ENCODE data around the gene MYO5B.

The MYO5B gene

DNA sequence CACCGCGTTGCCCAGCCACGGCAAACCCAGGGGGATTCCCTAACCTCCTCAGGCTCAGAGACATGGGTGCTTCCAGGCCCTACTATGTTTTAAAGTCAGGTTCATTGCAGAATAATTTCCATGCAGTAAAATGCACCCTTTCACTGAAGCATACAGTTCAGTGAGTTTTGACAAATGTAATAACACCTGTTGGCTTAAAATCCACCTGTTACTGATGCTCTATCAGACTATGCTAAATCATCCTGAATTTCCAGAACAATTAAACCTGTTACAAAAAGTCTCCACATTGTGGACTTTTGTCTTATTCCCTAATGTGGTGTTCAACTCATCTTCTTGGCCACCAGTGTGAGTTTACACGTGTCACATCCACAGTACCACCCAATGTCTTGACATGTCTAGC is 234.6 kb downstream of the MYO5B start:
- DNase-seq = no peak

- DNase-seq = no peak
Observed at GRCh38 chr18:49959176-49959575, 235.8 kb downstream of the MYO5B start.

GRCh38 chr18:49955263-49955662 is 239.7 kb downstream of the MYO5B start:
- no peak for DNase-seq

GRCh38 chr18:49953391-49953790 is 241.6 kb downstream of the MYO5B start:
- DNase-seq = no peak

DNA sequence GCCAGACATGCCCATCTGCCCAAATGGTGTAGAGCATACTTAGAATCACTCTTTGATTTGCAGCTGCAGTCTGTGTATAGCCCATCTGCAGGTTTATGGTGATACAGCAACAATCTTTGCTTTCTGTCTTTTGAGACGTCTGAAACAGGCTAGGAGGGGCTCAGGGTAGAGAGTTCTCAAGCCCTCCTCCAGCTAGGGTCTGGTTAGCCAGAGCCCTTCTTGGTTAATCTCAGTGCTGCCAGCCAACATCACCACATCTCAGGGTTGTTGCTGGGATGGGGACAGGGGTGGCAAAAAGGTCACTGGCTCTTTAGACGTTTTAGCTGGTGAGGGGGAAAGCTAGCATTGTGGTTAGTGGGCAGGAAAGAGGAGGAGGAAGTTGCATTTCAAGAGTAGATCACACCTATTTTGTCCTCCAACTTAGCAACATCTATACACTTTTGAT is 245.0 kb downstream of the MYO5B start:
- DNase-seq = peak; percentile 14

DNA sequence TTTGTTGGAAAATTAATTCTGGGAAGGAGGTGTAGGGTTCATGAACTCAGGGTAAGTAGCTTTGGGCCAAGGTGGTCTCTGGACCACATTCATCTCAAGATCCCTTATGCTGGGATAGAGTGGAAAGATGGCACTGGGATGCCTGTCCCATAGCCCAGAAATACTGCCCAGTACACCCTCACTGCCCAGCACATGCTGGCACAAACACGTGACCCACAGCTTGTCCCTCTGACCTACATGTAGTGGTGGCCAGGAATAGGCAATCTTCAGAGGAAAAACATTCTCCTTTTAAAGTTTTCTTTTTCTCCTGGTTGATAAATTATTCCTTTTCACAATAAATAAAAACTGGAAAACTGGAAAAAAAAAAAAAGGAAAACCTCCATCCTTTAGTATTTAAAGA is 246.0 kb downstream of the MYO5B start:
- no peak for DNase-seq

DNA sequence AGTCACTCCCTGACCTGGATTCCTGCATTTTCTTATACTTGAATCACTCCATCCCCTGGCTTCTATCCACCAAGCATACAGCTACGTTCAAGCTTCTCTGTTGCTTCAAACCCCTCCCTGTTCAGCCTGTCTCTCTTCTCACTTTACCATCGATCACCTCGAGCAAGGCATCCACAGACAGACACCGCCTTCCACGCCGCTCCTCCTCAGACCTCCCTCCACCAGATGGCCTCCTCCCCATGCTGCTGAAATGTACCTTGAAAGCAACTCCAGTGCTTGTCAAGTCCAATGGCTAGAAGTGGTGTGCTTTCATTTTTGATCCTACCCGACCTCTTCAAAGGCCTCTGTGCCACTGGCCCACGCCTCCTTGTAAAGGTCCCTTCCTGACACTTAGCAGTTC is 250.3 kb downstream of the MYO5B start:
- peak; percentile 13 for DNase-seq

DNA sequence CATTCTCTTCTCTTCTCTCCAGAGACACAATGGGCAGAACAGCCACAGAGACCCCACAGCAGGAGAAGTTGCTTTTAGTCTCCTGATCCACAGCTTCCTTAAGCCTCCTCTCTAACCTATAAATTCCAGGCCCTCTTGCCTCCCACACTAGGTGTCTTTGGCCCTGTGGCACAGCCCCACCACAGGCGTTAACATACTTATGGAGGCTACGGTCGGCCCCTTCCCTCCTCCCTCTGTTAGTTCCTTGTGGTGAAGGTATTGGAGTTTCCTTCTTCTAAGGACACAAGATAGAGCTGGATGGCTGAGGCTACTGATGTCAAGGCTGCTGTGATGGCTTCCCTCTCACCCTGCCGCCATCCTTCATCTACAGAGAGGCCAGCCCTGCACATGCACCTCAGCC is 258.1 kb downstream of the MYO5B start:
- DNase-seq = no peak

- no peak for DNase-seq
Observed at GRCh38 chr18:49935215-49935614, 259.7 kb downstream of the MYO5B start.

- DNase-seq = no peak
Observed at GRCh38 chr18:49934457-49934856, 260.5 kb downstream of the MYO5B start.

- DNase-seq = no peak
Observed at GRCh38 chr18:49933530-49934128, 261.3 kb downstream of the MYO5B start.

DNA sequence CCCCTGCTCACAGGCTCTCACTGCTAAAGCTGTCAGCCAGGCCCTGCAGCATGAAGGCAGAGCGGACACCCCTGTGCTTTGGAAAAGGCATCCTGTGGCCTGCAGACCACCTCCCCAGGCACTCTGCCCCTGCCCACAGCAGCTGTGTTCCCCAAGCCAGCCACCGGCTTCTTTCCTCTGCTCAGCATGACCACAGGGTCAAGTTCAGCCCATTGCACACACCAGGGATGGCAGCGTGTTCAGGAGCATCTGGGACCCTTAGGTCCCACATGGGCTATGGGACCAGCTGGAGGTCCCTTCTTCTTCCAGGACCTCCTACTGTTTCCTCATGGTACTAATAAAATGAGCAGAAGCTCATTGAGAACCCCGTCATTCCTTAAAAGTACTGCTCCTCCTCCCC is 263.2 kb downstream of the MYO5B start:
- DNase-seq = no peak

GRCh38 chr18:49931179-49931578 is 263.8 kb downstream of the MYO5B start:
- no peak for DNase-seq

GRCh38 chr18:49926106-49926745 is 268.7 kb downstream of the MYO5B start:
- DNase-seq = no peak

DNA sequence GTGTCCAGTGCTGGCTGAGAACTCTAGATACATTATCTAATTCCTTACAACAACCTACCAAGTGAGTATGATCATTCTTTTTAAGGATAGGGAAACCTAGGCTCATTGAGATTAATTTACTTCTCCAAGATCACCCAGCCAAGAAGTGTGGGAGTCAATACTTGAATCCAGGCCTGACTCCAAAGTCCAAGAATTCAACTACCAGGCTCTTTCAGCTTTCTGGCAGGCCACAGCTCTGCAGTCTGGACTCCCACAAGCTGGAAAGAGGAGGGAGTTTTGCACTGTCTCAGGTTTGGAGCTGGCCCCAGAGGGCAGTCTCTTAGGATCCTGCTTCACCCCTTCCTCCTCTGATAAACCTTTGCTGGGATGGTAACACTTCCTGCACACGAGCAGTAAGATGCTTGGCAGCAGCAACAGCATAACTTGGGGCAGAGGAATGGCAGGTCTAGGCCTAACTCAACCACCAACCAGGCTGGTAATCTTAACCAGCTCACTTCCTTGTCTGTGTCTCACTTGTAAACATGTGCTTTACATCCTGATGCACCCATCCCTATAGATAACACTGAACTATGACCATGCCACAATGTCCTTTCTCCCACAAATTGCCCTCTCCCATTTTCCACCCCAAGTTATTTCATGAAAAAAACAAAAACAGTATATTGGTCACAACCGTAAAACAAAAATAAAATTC is 270.5 kb downstream of the MYO5B start:
- DNase-seq = no peak

DNA sequence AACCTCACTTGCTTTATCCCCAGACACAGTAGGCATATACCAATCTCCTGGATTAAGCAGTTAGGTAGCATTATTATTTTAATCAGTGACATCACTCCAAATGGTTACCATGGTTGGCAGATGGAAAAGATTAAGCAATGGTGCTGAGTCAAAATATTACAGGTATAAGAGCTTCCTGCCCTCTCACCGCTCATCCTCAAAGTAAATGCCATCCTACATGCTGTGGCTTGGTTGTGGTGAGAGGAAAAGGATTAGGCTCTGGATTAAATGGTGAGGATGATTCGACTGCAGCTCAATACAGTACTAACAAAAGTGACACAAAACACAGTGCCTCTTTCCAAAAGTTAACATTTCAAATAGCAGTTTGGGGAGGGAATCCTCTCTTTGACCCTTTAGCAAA is 272.7 kb downstream of the MYO5B start:
- no peak for DNase-seq

DNA sequence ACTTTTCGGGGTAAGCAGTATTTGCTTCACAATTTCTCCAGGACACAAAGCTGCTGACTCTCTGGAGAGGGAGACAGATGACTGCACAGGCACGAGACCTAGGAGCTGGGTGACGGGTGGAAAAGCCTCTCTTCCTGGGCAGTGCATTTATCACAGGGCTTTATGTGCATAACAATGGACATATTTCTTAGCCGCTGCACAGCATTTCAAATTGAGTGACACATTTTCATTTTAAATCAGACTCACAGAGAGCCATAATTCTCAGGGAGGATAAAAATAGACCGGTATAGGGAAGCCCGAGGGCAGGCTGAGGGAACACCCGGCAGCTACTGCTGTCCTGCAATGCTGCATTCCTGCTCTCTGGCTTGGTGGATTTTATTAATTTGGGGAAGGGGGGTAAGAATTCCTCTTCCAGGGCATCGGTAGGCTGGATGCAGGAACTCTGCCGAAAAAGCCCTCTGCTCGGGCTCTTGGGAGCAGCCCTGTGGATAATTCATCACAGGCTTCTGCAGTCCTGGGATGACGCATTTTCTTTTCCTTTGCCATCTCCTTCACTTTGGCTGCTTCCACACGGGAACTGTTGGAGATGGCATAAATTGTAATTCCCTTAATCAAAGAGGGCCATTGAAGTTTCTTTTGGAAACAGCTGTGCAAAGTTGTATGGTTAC is 273.5 kb downstream of the MYO5B start:
- no peak for DNase-seq

- no peak for DNase-seq
Observed at GRCh38 chr18:49920731-49921130, 274.2 kb downstream of the MYO5B start.

- no peak for DNase-seq
Observed at GRCh38 chr18:49917742-49918141, 277.2 kb downstream of the MYO5B start.

- DNase-seq = no peak
Observed at GRCh38 chr18:49915352-49915751, 279.6 kb downstream of the MYO5B start.

DNA sequence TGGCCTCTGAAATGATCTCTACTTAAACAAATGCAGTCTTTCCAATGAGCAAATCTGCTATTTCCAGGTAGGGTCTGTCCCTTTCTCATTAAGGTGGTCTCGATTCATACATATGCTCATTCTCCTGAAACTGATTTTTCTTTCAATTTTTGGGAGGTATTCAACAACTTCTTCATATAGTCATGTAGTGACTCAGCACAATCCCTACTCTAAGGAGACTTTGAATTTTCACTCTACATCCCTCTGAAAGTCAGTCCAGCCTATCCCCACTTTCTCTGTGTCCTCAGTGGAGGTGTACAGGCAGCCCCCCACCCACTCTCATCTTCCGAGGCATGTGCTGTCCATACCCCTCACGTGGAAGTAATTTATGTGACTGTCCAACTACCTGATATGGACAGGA is 281.7 kb downstream of the MYO5B start:
- no peak for DNase-seq

DNA sequence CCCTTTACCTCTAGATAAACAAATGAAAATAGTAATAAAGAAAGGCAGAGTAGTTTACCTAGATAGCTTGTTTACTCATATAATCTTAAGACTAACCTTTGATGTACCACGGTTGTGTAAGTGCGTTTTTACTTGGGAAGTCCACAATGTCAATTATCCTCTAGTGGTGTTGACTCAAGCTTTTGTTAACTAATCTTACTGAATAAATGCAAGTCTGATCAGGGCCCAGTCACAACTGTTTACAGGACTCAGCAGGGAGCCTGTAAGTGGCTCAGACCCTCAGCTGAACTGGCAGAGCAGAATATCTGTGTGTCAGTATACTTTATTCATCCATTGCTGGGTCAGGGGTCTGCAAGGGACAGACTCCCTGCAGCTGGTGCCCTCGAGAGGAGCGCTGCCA is 283.5 kb downstream of the MYO5B start:
- no peak for DNase-seq

GRCh38 chr18:49910986-49911385 is 284.0 kb downstream of the MYO5B start:
- DNase-seq = no peak

DNA sequence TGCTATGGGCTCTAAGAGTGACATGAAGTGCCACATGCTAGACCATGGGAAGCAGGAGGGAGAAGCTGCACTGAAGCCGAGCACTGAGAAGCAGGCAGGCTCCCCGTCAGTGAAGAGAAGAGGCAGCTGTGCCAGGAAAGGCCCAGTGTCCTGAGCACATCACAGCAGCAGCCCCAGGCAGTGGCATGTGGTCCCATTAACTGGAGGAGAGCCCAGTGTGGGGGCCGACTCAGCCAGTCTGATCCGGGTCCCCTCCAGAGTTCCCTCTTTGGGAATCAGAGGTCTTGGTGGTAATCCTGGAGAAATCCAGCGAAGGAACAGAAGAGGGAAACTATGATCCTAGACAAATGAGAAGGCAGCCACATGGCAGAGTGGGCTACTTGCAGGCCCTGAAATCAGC is 284.9 kb downstream of the MYO5B start:
- no peak for DNase-seq
